ENCODE results near the gene ZNF366.

DNA sequence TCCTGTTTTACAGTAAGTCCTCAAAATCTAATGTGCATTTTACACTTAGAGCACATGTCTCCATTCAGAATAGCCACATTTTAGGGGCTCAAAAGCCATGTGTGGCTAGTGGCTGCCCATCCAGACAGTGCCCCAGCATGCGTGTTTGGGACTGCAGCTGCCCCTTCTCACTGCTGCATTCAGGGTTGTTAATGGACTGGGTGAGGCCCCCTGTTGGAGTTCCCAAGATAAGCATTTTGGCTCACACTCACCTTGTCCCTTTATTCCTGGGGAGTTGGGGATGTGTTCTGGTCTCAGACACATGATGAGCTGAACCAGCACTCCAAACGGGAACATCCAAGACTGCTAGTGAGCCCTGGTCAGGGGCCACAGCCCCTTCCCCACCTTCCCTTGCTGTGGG is 22.2 kb upstream of the ZNF366 start:
- TF ChIP-seq TCF7L2 (IDR thresholded peaks at IDR 0.05; ENCODE audit: borderline replicate concordance, extremely low read depth, insufficient read depth, insufficient read length) (no peak), EZH2 (IDR thresholded peaks at IDR 0.05) (no peak), JUND (IDR thresholded peaks at IDR 0.05) (no peak), ZNF274 (IDR thresholded peaks at IDR 0.05; ENCODE audit: low read depth, low read length) (no peak), FOSL1 (IDR thresholded peaks at IDR 0.05; ENCODE audit: low read depth) (no peak), POLR2AphosphoS5 (IDR thresholded peaks at IDR 0.05; ENCODE audit: low read depth, low read length) (no peak), SRF (IDR thresholded peaks at IDR 0.05; ENCODE audit: low read depth) (no peak)
- TF ChIP-seq, protein P1, sequence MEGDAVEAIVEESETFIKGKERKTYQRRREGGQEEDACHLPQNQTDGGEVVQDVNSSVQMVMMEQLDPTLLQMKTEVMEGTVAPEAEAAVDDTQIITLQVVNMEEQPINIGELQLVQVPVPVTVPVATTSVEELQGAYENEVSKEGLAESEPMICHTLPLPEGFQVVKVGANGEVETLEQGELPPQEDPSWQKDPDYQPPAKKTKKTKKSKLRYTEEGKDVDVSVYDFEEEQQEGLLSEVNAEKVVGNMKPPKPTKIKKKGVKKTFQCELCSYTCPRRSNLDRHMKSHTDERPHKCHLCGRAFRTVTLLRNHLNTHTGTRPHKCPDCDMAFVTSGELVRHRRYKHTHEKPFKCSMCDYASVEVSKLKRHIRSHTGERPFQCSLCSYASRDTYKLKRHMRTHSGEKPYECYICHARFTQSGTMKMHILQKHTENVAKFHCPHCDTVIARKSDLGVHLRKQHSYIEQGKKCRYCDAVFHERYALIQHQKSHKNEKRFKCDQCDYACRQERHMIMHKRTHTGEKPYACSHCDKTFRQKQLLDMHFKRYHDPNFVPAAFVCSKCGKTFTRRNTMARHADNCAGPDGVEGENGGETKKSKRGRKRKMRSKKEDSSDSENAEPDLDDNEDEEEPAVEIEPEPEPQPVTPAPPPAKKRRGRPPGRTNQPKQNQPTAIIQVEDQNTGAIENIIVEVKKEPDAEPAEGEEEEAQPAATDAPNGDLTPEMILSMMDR (IDR thresholded peaks at IDR 0.05 in 2 of 3, conservative IDR thresholded peaks at IDR 0.05 in 1 of 3; ENCODE audit: borderline replicate concordance in 1 of 3, insufficient read depth in 1 of 3, low read depth in 2 of 3, low read length in 2 of 3) = no peak
